Ramos (cell line): ENCODE results near the gene TREM2.

Experiments
- in situ Hi-C: fragments of 300-500 bp; cut with MboI; formaldehyde crosslinking; loops from one replicate; pipeline ENCODE4 v1.14.3; 2022; ENCODE audit warnings: low sequenced_read_pairs; ENCODE audit not compliant: unreplicated experiment

The TREM2 gene

GRCh38 chr6:41184761-41185160 lies 21.8 kb upstream of the TREM2 start:
- in situ Hi-C loops = no loop called here

GRCh38 chr6:41182069-41183034 lies 19.4 kb upstream of the TREM2 start:
- in situ Hi-C loops = no loop called here

- in situ Hi-C loops = no loop called here
These were observed 18.6 kb upstream of the TREM2 start for GRCh38 chr6:41181566-41181965.

- in situ Hi-C loops = no loop called here
These were observed 16.2 kb upstream of the TREM2 start for GRCh38 chr6:41179163-41179562.

- in situ Hi-C loops = no loop called here
These were observed 14.8 kb upstream of the TREM2 start for GRCh38 chr6:41177695-41178094.

DNA sequence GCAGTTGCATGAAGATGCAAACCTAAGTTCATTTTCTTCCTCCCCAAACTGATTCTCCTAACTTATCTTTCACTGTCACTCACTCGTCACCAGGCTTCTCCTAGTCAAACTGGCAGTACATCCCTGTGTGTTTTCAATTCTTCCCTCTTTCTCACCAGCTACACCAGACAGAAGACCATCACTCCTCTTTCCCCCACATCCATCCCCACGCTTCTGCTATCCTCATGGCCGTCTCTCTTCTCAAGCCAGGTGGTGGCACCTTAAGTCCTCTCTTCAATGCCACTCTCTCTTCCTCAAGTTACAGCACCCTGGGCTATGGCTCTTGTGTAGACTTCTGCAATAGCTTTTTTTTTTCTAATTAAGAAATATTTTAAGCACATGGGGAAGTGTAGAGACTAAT lies 14.4 kb upstream of the TREM2 start:
- in situ Hi-C loops = no loop called here

DNA sequence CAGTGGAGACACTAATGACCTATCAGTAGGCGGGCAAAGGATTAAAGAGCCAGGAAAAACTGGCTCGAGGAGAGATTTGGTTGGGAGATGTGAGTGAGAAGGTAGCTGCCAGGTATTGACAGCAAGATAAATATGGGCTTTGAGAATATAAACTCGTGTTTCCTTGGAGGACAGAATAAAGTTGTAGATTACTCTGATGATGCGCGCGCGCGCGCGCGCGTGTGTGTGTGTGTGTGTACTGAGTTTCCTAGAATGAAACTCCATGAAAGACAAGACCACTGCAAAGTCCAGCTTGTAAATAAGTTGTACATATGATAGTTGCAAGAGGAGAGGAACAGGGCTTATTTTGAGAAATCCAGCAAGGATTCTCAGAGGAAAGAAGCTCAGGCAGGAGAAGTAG lies 13.3 kb upstream of the TREM2 start:
- in situ Hi-C loops = no loop called here

GRCh38 chr6:41175084-41175483 lies 12.2 kb upstream of the TREM2 start:
- in situ Hi-C loops = no loop called here

DNA sequence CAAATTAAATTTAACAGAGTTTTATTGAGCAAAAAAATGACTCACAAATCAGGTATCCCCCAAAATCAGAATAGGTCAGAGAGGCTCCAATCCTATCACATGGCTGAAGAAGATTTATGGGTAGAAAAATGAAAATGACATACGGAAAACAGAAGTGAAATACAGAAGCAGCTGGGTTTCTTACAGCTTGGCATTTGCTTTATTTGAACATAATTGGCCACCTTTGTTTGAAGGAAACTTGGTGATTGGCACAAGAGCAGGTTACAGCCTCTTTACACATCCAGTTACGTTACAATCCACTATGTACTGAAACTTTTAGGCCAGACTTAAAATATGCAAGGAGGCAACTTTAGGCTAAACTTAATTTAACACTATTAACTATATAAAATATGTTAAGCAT lies 11.7 kb upstream of the TREM2 start:
- in situ Hi-C loops = no loop called here

- in situ Hi-C loops = no loop called here
These were observed 9.0 kb upstream of the TREM2 start for GRCh38 chr6:41171908-41172307.

- in situ Hi-C loops = no loop called here
These were observed 7.7 kb upstream of the TREM2 start for GRCh38 chr6:41170547-41171160.

DNA sequence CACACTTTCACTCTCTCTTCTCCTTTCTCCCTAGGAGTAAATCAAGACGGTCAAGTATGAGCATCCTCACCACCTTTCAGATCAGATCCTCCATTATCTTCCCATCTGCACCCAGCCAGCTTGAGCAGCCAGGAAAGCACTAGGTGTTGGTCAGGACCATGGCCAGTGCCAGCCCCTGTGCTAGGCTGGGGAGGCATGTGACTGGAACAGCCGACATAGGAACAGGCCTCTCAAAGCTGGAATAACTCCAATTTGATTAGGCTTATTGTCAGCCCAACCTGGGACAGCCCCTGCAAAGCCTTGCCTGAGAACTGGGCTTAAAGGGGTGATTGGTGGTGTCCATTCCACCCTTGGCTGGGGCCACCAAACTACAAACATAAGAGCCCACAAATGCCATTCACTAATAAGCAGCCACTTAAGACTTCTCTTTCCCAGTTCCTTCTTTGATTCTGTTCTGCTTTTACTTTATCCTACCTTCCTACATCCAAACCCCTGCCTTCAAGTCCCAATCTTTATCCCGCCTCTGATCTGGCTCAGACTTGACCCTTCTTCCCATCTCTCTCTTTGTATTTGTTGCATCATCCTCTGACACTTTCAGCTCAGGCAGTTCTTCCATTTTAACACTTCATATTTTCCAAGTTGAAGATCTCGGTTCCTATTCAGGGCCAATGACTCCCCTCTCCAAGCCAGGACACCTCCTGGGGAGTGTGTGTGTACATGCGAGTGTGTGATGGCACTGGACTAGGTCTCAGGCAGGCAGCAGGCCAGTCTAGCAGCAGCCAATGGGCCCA lies 4.5 kb upstream of the TREM2 start:
- in situ Hi-C loops = no loop called here

- in situ Hi-C loops = no loop called here
These were observed 1.7 kb upstream of the TREM2 start for GRCh38 chr6:41164551-41165120.

DNA sequence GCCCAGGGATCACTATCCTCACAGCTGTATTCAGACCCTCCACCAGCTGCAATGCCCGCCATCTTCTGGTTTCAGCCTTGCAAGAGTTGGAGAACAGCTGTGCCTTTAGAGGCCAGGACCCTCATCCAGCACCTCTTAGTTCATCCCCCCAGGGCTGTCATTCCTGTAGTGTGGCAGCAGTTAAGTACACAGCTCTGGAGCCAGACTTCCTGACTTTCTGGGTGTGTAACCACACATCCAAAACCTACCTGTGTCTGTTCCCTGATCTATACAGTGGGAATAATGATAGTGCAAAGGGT lies 452 bp upstream of the TREM2 start:
- in situ Hi-C loops = no loop called here

DNA sequence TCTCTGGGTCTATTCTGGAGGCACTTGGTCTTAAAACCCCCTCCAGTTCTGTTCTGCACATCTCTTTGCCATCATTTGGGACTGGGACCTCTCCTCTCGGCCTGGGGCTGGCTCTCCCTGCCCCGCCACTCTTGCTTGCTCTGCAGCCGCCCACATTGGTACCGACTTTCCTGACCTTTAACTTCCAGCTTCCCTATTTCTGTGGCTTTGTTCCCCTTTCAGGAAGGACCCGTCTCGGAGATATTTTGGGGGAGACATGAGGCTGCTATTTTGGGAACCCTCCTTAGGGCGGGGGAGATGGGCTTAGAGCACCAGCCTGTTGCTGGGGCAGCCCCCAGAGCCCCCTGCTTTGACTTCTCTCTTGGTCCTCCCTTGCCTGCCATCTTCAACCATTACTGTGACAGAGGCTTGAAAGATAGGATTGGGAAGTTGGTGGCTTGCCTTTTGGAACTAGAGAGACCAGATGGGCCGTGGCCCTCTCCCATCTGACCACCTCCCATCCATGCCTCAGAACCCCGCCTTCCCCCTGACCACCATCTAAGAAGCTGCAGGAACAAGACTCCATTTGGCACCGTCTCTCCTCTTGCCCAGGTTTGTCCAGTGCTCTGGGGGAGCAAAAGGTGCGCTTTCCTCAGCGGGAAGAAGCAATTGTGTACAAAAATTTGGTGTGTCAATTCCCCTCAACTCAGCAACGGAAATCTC lies 914 bp downstream of the TREM2 start:
- in situ Hi-C loops = no loop called here

DNA sequence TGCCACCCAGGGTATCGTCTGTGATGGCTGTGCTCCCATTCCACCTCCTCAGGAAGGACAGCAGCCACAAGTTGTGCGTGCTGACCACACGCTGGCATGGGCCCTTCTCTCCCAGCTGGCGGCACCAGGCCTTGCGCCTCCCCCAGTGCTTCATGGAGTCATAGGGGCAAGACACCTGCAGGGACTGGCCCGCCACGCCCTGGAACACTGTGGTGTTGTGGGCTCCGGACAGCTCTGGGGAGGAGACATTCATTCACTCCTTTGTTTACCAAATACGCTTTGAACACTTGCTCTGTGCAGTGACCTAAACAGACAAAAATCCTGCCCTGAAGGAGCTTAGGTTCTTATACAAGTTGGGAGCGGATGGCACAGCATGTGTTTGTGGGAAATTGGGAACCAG lies 1.5 kb downstream of the TREM2 start:
- in situ Hi-C loops = no loop called here

DNA sequence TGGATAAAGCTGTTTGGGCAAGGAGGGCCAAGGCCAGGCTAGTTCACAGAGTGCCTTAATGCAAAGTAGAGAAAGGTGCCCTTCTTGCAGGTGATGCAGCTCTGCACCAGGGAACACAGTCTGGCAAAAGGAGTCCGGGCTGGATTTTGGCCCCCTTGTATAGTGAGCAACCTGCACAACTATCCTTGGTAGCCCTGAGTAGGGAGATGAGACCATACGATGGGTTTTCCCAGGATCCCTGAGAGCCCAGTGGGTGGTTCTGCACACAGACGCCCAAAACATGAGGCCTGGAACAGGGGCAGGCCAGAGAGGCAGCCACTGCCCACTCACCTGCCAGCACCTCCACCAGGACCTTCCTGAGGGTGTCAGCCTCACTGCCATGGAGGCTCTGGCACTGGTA lies 2.0 kb downstream of the TREM2 start:
- in situ Hi-C loops = no loop called here

DNA sequence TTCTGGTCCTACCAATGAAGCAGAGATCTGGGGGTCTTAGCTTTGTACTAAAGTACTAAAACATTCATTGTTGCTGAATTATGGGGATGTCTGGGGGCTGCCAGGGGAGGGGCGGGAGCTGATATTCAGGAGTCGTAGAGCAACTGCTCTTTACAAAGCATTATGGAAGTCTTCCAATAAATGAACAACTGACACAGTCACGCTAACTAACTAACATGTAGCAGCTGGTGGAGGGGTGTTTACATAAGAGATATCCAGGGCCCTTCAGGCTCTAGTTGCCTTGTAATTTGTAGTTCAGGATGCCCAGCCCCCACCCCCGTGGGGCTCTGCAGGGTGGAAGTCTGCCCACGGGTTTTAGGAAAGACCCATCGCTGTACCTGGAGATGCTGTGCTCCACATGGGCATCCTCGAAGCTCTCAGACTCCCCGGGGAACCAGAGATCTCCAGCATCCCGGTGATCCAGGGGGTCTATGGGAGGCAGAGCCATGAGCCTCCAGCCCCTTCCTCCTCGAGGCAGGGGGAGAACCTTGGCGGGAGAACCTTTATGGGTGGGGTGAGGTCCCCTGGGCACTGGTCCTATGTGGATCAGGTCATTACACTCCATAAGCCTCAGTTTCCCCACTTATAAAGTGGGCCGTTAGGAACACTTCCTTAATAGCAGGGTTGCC lies 3.4 kb downstream of the TREM2 start:
- in situ Hi-C loops = no loop called here

DNA sequence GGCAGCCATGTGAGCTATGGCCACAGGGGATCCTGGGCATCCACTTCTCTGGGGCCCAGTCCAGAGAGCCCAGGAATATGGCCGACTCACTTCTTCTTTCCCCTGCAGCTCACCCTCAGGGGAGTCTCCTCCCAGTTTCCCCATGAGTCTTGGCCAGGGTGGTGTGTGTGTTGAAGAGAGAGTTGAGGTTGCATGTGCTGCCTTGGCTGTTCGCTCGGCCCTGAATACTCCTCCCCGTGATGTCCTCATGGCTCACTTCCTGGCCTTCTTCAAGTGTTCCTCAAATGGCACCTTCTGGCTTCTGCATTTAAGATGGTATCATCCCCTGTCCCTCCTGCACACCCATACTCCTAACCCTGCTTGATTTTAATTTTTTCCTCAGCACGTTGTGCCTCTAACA lies 5.6 kb downstream of the TREM2 start:
- in situ Hi-C loops = no loop called here

DNA sequence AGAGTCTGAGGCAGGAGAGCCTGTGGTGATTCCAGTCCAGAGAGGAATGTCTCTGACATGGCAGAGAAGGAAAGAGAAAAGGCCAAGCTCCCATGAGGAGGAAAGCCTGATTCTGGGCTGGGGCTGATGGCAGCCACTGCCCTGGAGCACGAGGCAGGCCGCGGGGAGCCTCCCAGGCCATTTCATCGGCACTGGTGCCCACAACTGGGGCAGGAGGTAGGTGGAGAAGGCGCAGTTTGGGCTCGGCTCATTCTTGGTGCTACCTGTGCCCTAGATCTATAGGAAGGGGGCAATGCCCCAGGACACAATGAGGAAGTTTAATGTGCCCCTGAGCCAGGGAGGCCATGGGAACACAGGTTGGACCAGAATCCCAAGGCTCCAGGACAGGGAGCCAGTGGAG lies 6.1 kb downstream of the TREM2 start:
- in situ Hi-C loops = no loop called here
